Omental fat pad (tissue), 4 donors: ENCODE measurements around the gene UCKL1. TPM values are rescaled to one million over a fixed set of nuclear protein-coding genes. Genes with fewer than 3 reads are reported as not detected.

Source experiments
- ATAC-seq: fragments of 150-250 bp; one replicate; pipeline ENCODE4 v1.9.1; 2016; ENCODE audit warnings: mild to moderate bottlenecking, moderate library complexity; ENCODE audit not compliant: low FRiP score
- DNase-seq: peaks from one replicate; pipeline ENCODE4 v3.0.0-alpha.2; 2019; ENCODE audit warnings: low spot score
- total RNA-seq, 4 donors: library from RNA; depleted of rRNA; stranded (reverse); fragments of >200 nt; gene quantifications; one replicate each; pipeline ENCODE4 v1.1.0, GENCODE V29; 2016
- TF ChIP-seq, protein P1 (sequence below), 3 donors: fragments of 450-650 bp; IDR thresholded peaks; one replicate each; pipeline ENCODE4 v1.5.1; 2016 to 2017; ENCODE audit warnings: antibody characterized with exemption in 3 of 3, mild to moderate bottlenecking in 3 of 3, moderate library complexity in 2 of 3

UCKL1 gene
- total RNA-seq, 4 donors from 2014 or later = 25.7 to 48.9 (median 30.3) TPM

DNA sequence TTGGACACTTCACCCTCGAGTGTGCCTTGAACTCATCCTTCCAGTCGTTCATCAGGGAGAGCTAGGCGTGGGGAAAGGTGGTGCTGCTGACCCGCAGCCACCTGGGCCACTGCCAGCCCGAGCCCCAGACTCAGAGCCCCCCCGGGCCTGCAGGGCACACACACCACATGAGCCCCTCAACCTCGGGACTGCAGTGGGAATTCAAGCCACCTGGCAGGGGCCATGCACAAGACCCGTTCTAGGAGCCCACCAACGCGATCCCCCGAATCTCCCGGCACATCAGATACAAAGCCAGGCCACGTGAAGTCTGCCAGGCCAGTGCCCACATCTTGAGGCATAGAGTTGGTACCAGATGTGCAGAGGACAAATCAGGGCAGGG lies 10.7 kb upstream of the UCKL1 start:
- TF ChIP-seq, protein P1, sequence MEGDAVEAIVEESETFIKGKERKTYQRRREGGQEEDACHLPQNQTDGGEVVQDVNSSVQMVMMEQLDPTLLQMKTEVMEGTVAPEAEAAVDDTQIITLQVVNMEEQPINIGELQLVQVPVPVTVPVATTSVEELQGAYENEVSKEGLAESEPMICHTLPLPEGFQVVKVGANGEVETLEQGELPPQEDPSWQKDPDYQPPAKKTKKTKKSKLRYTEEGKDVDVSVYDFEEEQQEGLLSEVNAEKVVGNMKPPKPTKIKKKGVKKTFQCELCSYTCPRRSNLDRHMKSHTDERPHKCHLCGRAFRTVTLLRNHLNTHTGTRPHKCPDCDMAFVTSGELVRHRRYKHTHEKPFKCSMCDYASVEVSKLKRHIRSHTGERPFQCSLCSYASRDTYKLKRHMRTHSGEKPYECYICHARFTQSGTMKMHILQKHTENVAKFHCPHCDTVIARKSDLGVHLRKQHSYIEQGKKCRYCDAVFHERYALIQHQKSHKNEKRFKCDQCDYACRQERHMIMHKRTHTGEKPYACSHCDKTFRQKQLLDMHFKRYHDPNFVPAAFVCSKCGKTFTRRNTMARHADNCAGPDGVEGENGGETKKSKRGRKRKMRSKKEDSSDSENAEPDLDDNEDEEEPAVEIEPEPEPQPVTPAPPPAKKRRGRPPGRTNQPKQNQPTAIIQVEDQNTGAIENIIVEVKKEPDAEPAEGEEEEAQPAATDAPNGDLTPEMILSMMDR (IDR thresholded peaks at IDR 0.05) = no peak
- no peak for DNase-seq
- no peak for ATAC-seq

DNA sequence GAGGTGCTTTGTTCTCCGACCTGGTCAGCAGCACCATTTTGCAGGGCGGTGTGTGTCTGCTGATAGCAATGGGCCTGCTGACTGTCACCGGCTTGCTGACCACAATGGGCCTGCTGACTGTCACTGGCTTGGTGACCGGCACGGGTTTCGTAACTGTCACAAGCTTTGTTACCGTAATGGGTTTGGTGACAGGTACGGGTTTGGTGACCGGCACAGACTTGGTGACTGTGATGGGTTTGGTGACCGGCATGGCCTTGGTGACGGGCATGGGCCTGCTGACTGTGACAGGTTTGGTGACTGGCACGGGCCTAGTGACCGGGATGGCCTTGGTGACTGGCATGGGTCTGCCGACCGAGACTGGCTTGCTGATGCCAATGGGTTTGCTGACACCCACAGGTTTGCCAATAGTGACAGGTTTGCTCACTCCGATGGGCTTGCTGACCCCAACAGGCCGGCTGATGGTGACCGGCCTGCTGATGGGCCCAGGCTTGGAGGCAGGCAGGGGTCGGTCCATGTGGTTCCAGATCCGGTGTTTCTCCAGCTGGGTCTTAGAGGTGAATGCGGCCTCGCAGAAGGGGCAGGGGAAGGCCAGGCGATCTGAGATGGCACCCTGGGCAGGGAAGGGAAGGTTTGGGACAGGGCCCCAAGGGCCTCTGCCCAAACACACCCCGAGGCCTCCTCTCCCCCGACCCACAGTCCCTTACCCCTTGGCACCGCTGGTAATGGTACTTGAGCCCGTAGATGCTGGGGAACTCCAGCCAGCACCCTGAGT lies 10.1 kb upstream of the UCKL1 start:
- ATAC-seq (no peak), DNase-seq (no peak)
- TF ChIP-seq, protein P1 (IDR thresholded peaks at IDR 0.05) = no peak

DNA sequence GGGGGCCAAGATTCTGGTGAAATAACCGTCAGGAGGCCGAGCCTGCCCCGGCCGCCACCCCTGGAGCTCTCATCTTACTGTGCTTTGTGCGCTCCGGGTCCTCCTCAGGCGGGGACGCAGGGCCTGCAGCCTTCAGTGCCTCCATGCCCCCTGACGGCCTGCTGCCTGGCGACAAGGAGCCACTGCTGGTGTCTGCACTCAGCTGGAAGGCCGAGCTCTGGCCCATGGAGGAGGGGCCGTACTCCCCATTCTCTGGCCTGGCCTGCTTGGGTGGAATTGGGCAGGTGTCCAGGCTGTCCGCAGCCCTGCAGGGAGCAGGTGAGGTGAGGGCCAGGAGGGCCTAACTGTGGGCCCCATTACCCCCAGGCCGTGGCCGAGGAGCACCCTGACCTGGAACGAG lies 8.2 kb upstream of the UCKL1 start:
- TF ChIP-seq, protein P1 (IDR thresholded peaks at IDR 0.05) = no peak
- ATAC-seq = no peak
- DNase-seq = no peak

DNA sequence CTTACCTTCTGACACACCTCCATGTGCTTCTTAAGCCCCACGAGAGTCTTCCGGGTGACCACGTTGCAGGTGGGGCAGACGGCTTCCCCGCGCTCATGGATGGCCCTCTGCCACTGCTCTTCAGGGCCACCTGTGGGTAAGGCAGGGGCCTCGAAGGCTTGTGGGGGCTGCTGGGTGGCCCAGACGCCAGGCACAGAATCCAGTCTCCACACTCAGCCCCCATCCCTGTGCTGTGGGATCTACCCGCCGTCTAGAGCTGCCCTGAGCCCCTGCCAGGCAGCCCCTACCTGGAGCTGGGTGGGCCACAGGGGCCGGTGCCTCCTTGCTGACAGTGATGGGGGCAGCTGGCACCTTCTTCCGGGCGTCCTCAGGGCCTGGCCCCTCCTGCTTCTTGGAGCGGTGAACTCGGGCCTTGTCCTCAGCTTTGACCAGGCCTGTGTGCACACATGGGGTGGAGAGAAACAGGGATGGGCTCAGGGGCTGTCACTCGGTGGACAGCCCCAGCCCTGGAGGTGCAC lies 7.6 kb upstream of the UCKL1 start:
- ATAC-seq (no peak), DNase-seq (no peak)
- TF ChIP-seq, protein P1 (IDR thresholded peaks at IDR 0.05) = no peak

DNA sequence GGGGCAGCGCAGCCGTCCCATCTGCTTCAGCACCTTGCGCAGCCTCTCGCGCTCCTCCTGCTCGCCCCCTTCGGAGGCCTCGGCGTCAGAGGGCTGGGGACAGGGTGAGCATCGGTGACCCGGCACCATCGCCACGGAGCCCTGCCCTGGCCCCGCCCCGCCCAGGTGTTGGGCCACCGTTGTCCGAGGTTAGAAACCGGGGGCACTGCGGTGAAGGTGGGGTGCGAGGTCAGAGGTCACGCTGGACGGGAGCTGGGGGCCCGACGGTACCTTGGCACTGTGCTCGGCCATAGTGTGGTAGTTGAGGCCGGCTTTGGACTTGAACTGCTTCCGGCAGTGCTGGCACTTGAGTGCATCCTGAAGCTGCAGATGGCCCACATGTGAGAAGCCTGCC lies 7.1 kb upstream of the UCKL1 start:
- ATAC-seq = no peak
- DNase-seq = no peak
- TF ChIP-seq, protein P1 (IDR thresholded peaks at IDR 0.05) = no peak

DNA sequence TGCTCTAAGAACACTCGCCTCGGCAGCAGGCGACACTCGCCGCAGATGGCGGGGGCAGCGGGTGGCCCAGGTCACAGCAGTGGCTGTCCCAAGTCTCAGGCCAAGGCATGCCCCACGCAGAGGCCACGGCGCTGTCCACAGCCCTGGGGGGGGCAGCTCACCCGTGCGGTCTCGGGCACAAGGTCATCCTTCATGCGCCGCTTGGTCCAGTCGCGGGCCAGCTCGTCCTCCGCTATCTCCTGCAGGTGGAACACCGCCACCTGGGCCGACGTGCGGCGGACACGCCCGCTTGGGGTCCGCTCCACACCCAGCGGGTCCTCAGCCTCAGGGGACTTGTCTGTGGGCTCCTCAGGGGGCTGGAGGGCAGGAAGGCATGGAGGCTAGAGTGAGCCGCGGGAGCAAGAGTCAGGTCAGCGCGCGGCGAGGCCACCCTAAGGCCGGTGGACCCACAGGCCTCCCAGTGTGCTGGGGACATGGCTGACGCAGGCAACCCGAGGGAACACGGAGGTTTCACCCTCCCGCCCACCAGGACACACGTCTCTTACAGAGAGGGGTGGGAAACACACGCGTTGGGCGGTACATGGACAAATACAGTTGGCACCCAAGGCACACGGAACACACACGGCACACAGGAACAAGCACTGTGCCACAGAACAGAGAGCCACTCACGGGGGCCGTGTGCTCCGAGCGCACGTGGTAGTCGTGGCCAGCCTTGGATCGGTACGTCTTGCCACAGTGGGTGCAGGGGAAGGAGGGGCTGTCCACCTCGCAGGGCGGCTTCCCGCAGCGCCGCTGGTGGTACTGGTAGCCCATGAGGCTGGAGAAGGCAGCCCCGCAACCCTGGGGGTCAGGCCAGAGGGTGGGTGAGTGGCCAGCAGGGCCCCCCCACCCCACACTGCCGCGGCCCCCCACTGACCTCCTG lies 6.5 kb upstream of the UCKL1 start:
- ATAC-seq (no peak), DNase-seq (no peak)
- TF ChIP-seq, protein P1 (IDR thresholded peaks at IDR 0.05) = no peak
